B cell (primary cell): ENCODE data around the gene GINS3. TPM values are rescaled to one million over a fixed set of nuclear protein-coding genes. Genes with fewer than 3 reads are reported as not detected.

Source experiments
- ATAC-seq: fragments of 200-7000 bp; cut with Tn5 transposase; one replicate; pipeline ENCODE4 v1.10.0; 2021; ENCODE audit warnings: low read depth, mild to moderate bottlenecking, moderate number of reproducible peaks, moderate library complexity
- CTCF ChIA-PET: fragments of 350-600 bp; sonication (Branson Sonifier 250); formaldehyde crosslinking; loops from one replicate; lab custom pipeline; 2021; ENCODE audit warnings: antibody characterized with exemption, inconsistent platforms; lab: Charles Lee
- POLR2A ChIA-PET: fragments of 350-600 bp; sonication (Branson Sonifier 250); formaldehyde crosslinking; loops from one replicate; lab custom pipeline; 2021; ENCODE audit warnings: antibody characterized with exemption; lab: Charles Lee
- DNase-seq: peaks from one replicate; pipeline ENCODE4 v3.0.0; 2013
- H2AFZ ChIP-seq: 2 replicates; pipeline ENCODE4 v1.6.1; 2012; ENCODE audit warnings: mild to moderate bottlenecking, low read depth, low read length; ENCODE audit not compliant: insufficient read depth, poor library complexity, severe bottlenecking
- H3K27ac ChIP-seq, 2 donors: 1 replicate in 1 of 2; 2 replicates in 1 of 2; pipeline ENCODE4 v1.5.1; 2012 to 2013; ENCODE audit warnings: low read length in 2 of 2, mild to moderate bottlenecking in 2 of 2, moderate library complexity in 1 of 2
- H3K27me3 ChIP-seq, 4 experiments: fragments of 200-600 bp in 1 of 4; sonication (generic) in 1 of 4; replicated peaks in 1 of 4; 1 replicate in 2 of 4; 2 replicates in 2 of 4; pipeline versions ENCODE4 v1.6.1 to v1.7.0; 2013 to 2016; ENCODE audit warnings: low read length in 3 of 4, mild to moderate bottlenecking in 2 of 4, mixed read lengths in 1 of 4, moderate library complexity in 1 of 4; ENCODE audit not compliant: insufficient read depth in 4 of 4, control insufficient read depth in 3 of 4; ENCODE audit errors: control extremely low read depth in 1 of 4
- H3K36me3 ChIP-seq, 2 experiments: replicated peaks in 1 of 2; 1 replicate in 1 of 2; 2 replicates in 1 of 2; pipeline versions ENCODE4 v1.6.1 to v1.7.1; 2013; ENCODE audit warnings: low read length in 1 of 2; ENCODE audit not compliant: insufficient read depth in 2 of 2, control insufficient read depth in 1 of 2; ENCODE audit errors: control extremely low read depth in 1 of 2, extremely low read depth in 1 of 2
- H3K4me1 ChIP-seq, 2 donors: fragments of 200-600 bp in 1 of 2; sonication (generic) in 1 of 2; 1 replicate in 1 of 2; 2 replicates in 1 of 2; pipeline versions ENCODE4 v1.5.1 to v1.6.1; 2013 to 2017; ENCODE audit warnings: low read length in 2 of 2; ENCODE audit not compliant: control insufficient read depth in 2 of 2, insufficient read depth in 2 of 2
- H3K4me2 ChIP-seq: replicated peaks from 2 replicates; pipeline ENCODE3; 2012; ENCODE audit warnings: mild to moderate bottlenecking, low read depth, low read length; ENCODE audit not compliant: poor library complexity, severe bottlenecking
- H3K4me3 ChIP-seq, 5 experiments: fragments of 200-600 bp in 1 of 5; sonication (generic) in 1 of 5; 1 replicate in 3 of 5; 2 replicates in 2 of 5; pipeline versions ENCODE4 v1.5.1 to v1.7.0; 2011 to 2016; ENCODE audit warnings: low read length in 4 of 5, mild to moderate bottlenecking in 4 of 5, low read depth in 2 of 5, control low read depth in 1 of 5, moderate library complexity in 1 of 5; ENCODE audit not compliant: insufficient read depth in 1 of 5; ENCODE audit errors: control extremely low read depth in 1 of 5, extremely low read depth in 1 of 5
- H3K79me2 ChIP-seq: fragments of 200-600 bp; sonication (generic); one replicate; pipeline ENCODE4 v1.6.0; 2016; ENCODE audit warnings: low read length; ENCODE audit not compliant: control insufficient read depth, insufficient read depth
- H3K9ac ChIP-seq: fragments of 200-600 bp; sonication (generic); 2 replicates; pipeline ENCODE4 v1.6.1; 2017; ENCODE audit warnings: mild to moderate bottlenecking, low read length, moderate library complexity
- H3K9me3 ChIP-seq, 3 donors: one replicate each; pipeline versions ENCODE4 v1.6.1 to v1.7.1; 2013; ENCODE audit warnings: low read length in 2 of 3; ENCODE audit not compliant: control insufficient read depth in 2 of 3, insufficient read depth in 1 of 3; ENCODE audit errors: control extremely low read depth in 1 of 3
- H4K20me1 ChIP-seq: 2 replicates; pipeline ENCODE4 v1.6.0; 2012; ENCODE audit warnings: mild to moderate bottlenecking, low read length; ENCODE audit not compliant: insufficient read depth, control insufficient read depth, poor library complexity, severe bottlenecking
- H3K27ac Mint-ChIP-seq: one replicate; pipeline ENCODE4 v1.8.0; 2021; ENCODE audit warnings: mixed read lengths
- H3K27me3 Mint-ChIP-seq: one replicate; pipeline ENCODE4 v1.8.0; 2021; ENCODE audit warnings: mixed read lengths
- H3K4me1 Mint-ChIP-seq: one replicate; pipeline ENCODE4 v1.8.0; 2021; ENCODE audit warnings: mixed read lengths
- H3K4me3 Mint-ChIP-seq: one replicate; pipeline ENCODE4 v1.8.0; 2021; ENCODE audit warnings: mixed read lengths
- H3K9me3 Mint-ChIP-seq: one replicate; pipeline ENCODE4 v1.8.0; 2022; ENCODE audit warnings: mixed read lengths; ENCODE audit not compliant: insufficient read depth
- EZH2 ChIP-seq: IDR thresholded peaks from 2 replicates; pipeline ENCODE4 v1.6.1; 2012; ENCODE audit warnings: borderline replicate concordance, low read depth, mild to moderate bottlenecking, moderate library complexity, low read length; ENCODE audit not compliant: insufficient read depth, poor library complexity, severe bottlenecking
- WGBS: methylation state at CpG from one replicate; pipeline ENCODE4 v1.1.5; 2013; ENCODE audit warnings: missing lambda C conversion rate; ENCODE audit not compliant: insufficient coverage; 5-methylcytosine and 5-hydroxymethylcytosine counted together
- intact Hi-C: fragments of 100-400 bp; cut with micrococcal nuclease; formaldehyde crosslinking; loops from one replicate; pipeline ENCODE4 v1.10.0; 2022
- polyA plus RNA-seq: library from polyadenylated mRNA; depleted of rRNA; stranded (reverse); fragments of >200 nt; gene quantifications from 2 replicates; pipeline ENCODE4 v1.2.3, GENCODE V29; 2012
- total RNA-seq, 2 donors: library from RNA; stranded (reverse); fragments of 120-200 nt in 1 of 2; gene quantifications; 1 replicate in 1 of 2; 2 replicates in 1 of 2; pipeline versions ENCODE4 v1.2.3 to v1.2.4, GENCODE V29; 2013 to 2022
- TF ChIP-seq, protein P1 (sequence below): fragments of 200-600 bp; IDR thresholded peaks from one replicate; pipeline ENCODE4 v1.8.0; 2022; ENCODE audit warnings: antibody characterized with exemption, mild to moderate bottlenecking

The GINS3 gene
- total and polyA plus RNA-seq, 2 donors (not counting 1 experiment from before 2014, with no cell fraction given): 1.1 to 2.3 TPM

DNA sequence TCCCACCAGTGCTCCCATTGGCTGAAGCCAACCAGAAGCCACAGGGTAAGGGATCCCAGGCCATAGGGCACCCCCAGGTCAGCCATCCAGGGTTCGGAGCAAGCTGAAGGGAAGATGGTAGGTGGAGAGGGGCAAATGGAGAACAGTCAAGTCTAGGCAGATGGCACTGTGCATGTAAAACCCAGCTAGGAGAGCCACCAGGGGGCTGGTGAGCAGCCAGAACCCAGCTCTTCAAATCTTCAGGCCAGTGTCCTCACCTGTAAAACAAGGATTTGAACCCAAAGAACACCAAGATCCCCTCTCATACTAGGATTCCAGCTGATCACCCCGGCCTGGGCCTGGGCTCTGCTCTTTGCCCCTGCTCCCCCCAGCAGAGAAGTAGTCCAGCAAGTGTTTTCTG is 43.5 kb downstream of the GINS3 start:
- Mint-ChIP-seq H3K4me3 (no peak overlapping the region), H3K4me1 (peaks cover 7% of the 10 kb centered on the region), H3K9me3 (no peaks in the 10 kb centered on the region), H3K27ac (no peak overlapping the region), H3K27me3 (no peaks in the 10 kb centered on the region)
- DNase-seq: no peak
- H2AFZ ChIP-seq: no peak overlapping the region
- H3K27me3 ChIP-seq: no peaks in the 10 kb centered on the region
- H4K20me1 ChIP-seq: no peaks in the 10 kb centered on the region
- H3K4me1 ChIP-seq: peaks cover 6 to 8% of the 10 kb centered on the region in 2 donors
- H3K4me2 ChIP-seq: no peak overlapping the region
- no peak overlapping the region for H3K9ac ChIP-seq
- no peak overlapping the region for H3K4me3 ChIP-seq
- no peak for TF ChIP-seq EZH2
- TF ChIP-seq, protein P1, sequence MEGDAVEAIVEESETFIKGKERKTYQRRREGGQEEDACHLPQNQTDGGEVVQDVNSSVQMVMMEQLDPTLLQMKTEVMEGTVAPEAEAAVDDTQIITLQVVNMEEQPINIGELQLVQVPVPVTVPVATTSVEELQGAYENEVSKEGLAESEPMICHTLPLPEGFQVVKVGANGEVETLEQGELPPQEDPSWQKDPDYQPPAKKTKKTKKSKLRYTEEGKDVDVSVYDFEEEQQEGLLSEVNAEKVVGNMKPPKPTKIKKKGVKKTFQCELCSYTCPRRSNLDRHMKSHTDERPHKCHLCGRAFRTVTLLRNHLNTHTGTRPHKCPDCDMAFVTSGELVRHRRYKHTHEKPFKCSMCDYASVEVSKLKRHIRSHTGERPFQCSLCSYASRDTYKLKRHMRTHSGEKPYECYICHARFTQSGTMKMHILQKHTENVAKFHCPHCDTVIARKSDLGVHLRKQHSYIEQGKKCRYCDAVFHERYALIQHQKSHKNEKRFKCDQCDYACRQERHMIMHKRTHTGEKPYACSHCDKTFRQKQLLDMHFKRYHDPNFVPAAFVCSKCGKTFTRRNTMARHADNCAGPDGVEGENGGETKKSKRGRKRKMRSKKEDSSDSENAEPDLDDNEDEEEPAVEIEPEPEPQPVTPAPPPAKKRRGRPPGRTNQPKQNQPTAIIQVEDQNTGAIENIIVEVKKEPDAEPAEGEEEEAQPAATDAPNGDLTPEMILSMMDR: no peak
- no peak overlapping the region for H3K27ac ChIP-seq
- ChIA-PET CTCF (interaction anchor here (2.0 kb wide), 1 partner anchor 9 kb away, joined by 6 read pairs; no protein-coding TSS in a partner anchor), POLR2A (no interaction called here)
- ATAC-seq: no peak
- H3K36me3 ChIP-seq: no peaks in the 10 kb centered on the region
- H3K9me3 ChIP-seq: peaks cover 0 to 18% (median 0%) of the 10 kb centered on the region in 3 donors
- intact Hi-C loops: no loop called here
- WGBS: 100% methylated on average over 1 of the region's 2 CpGs
- H3K79me2 ChIP-seq: no peaks in the 10 kb centered on the region

DNA sequence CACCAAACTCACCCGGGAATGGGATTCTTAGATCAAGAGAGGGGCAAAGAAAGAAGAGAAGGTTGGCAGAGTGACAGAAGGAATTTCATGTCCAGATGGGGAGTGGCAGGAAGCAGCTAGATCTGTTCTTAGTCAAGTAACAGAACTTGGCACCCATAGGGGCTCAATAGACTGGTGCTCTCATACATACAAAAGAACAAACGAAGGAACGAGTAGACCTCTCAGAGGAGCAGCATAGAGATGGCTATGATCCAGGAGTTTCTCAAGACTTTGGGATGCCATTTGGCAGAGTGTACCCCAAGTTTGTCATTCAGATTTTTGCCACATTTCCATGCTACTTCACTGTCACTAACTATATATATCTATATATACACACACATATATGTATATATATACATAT is 47.9 kb downstream of the GINS3 start:
- no peaks in the 10 kb centered on the region for H3K36me3 ChIP-seq
- H3K4me3 Mint-ChIP-seq: no peak overlapping the region
- ChIA-PET POLR2A (interaction anchor here (0.7 kb wide), 1 partner anchor 11 kb away, joined by 3 read pairs; no protein-coding TSS in a partner anchor), CTCF (interaction anchor here (1.4 kb wide), 1 partner anchor 14 kb away, joined by 4 read pairs; no protein-coding TSS in a partner anchor)
- no peak overlapping the region for H3K9ac ChIP-seq
- H3K4me3 ChIP-seq: no peak overlapping the region
- H3K9me3 ChIP-seq: peaks cover 0 to 14% (median 0%) of the 10 kb centered on the region in 3 donors
- intact Hi-C loops: no loop called here
- 100% methylated on average over 2 of the region's 3 CpGs for WGBS
- H3K4me2 ChIP-seq: no peak overlapping the region
- H2AFZ ChIP-seq: no peak overlapping the region
- peaks cover 0 to 3% (median 0%) of the 10 kb centered on the region in 4 experiments for H3K27me3 ChIP-seq
- ATAC-seq (no peak), DNase-seq (no peak)
- no peak overlapping the region for H3K27ac Mint-ChIP-seq
- no peaks in the 10 kb centered on the region for H3K9me3 Mint-ChIP-seq
- no peak overlapping the region for H3K27ac ChIP-seq
- peaks cover 5% of the 10 kb centered on the region for H3K27me3 Mint-ChIP-seq
- peaks cover 6 to 8% of the 10 kb centered on the region in 2 donors for H3K4me1 ChIP-seq
- no peaks in the 10 kb centered on the region for H4K20me1 ChIP-seq
- no peak for TF ChIP-seq EZH2
- TF ChIP-seq, protein P1: no peak
- no peaks in the 10 kb centered on the region for H3K79me2 ChIP-seq
- peaks cover 7% of the 10 kb centered on the region for H3K4me1 Mint-ChIP-seq
